H1 (cell line): Measurements from ENCODE around the gene RMND5A.
"Not testable (repeated sequence)": the region's sequence is repeated elsewhere in the genome, so short reads cannot be mapped to it uniquely, and the experiment has no call there.

ENCODE experiments used
- CBX5 ChIP-seq: fragments of 300-800, 300-1000 bp; sonication (generic); IDR thresholded peaks from 2 replicates; pipeline ENCODE4 v1.7.1; 2016; ENCODE audit warnings: antibody characterized with exemption, low read length, low read depth
- CREB1 ChIP-seq: IDR thresholded peaks from 2 replicates; pipeline ENCODE4 v1.6.1; 2012; ENCODE audit warnings: inconsistent platforms
- EGR1 ChIP-seq: IDR thresholded peaks from 2 replicates; pipeline ENCODE4 v1.6.1; 2011; ENCODE audit warnings: low read depth, low read length, borderline replicate concordance
- EZH2 ChIP-seq: fragments of 200-600 bp; sonication (generic); IDR thresholded peaks from 2 replicates; pipeline ENCODE4 v1.7.1; 2012; ENCODE audit warnings: low read depth, mild to moderate bottlenecking, moderate library complexity, low read length, inconsistent platforms; ENCODE audit not compliant: severe bottlenecking
- HDAC2 ChIP-seq, 2 experiments: fragments of 300-600 bp in 1 of 2; sonication (generic) in 1 of 2; IDR thresholded peaks; 2 replicates each; pipeline ENCODE4 v1.6.1; 2011 to 2012; ENCODE audit warnings: low read depth in 2 of 2, low read length in 2 of 2, mild to moderate bottlenecking in 2 of 2, moderate library complexity in 2 of 2, borderline replicate concordance in 1 of 2, inconsistent platforms in 1 of 2
- NRF1 ChIP-seq: IDR thresholded peaks from 2 replicates; pipeline ENCODE4 v1.6.1; 2011; ENCODE audit warnings: mild to moderate bottlenecking, low read depth, low read length, improper control_type of control experiment
- POLR2A ChIP-seq, 2 experiments: IDR thresholded peaks; 1 replicate in 1 of 2; 2 replicates in 1 of 2; pipeline ENCODE4 v1.6.1; 2011; ENCODE audit warnings: low read depth in 2 of 2, low read length in 2 of 2, mild to moderate bottlenecking in 2 of 2; ENCODE audit errors: control extremely low read depth in 1 of 2
- POLR2AphosphoS5 ChIP-seq: IDR thresholded peaks from 2 replicates; pipeline ENCODE4 v1.6.1; 2011; ENCODE audit warnings: low read depth, low read length
- RAD21 ChIP-seq, 2 experiments: IDR thresholded peaks in 1 of 2; conservative IDR thresholded peaks in 1 of 2; 2 replicates each; pipeline ENCODE4 v1.6.1; 2011; ENCODE audit warnings: low read depth in 2 of 2, low read length in 2 of 2, improper control_type of control experiment in 1 of 2, inconsistent platforms in 1 of 2, mild to moderate bottlenecking in 1 of 2, moderate library complexity in 1 of 2
- SIX5 ChIP-seq: IDR thresholded peaks from 2 replicates; pipeline ENCODE4 v1.6.1; 2011; ENCODE audit warnings: mild to moderate bottlenecking, low read depth, low read length
- SRF ChIP-seq: IDR thresholded peaks from 2 replicates; pipeline ENCODE4 v1.6.1; 2011; ENCODE audit warnings: mild to moderate bottlenecking, low read depth, low read length, moderate library complexity
- TAF1 ChIP-seq: IDR thresholded peaks from 2 replicates; pipeline ENCODE4 v1.6.1; 2011; ENCODE audit warnings: mild to moderate bottlenecking, low read depth, low read length
- ZNF274 ChIP-seq: IDR thresholded peaks from 2 replicates; pipeline ENCODE4 v1.7.0; 2012; ENCODE audit warnings: low read length, borderline replicate concordance; ENCODE audit errors: extremely low read depth
- TF ChIP-seq, protein P1 (sequence below), 3 experiments: IDR thresholded peaks; 1 replicate in 2 of 3; 2 replicates in 1 of 3; pipeline versions ENCODE4 v1.5.1 to v1.6.1; 2011; ENCODE audit warnings: low read length in 3 of 3, mild to moderate bottlenecking in 3 of 3, inconsistent platforms in 2 of 3, low read depth in 1 of 3, moderate library complexity in 1 of 3; ENCODE audit not compliant: insufficient read depth in 1 of 3; ENCODE audit errors: control extremely low read depth in 1 of 3

DNA sequence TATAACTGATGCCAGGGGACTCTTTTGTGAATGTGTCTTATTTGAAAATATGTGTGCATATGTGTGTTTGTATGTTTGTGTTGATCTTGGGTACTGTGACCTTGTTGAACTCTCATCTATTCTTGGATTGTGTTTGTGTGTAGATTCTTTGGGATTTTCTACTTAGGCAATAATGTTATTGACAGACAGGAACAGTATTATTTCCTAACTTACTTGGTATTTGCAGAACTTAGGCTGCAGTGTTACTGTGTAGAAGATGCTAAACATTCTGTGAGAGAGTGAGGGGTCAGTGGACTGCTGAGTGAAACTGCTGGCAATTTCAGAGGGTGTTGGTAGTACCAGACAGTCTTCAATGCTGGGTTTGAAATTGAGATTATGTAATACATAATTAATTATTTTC, 12.7 kb downstream of the RMND5A start:
- TF ChIP-seq POLR2A (IDR thresholded peaks at IDR 0.05; ENCODE audit: control extremely low read depth in 1 of 2, low read depth in 2 of 2, low read length in 2 of 2); CREB1; SRF; RAD21 (IDR thresholded peaks at IDR 0.05 in 1 of 2, conservative IDR thresholded peaks at IDR 0.05 in 1 of 2; ENCODE audit: low read depth in 2 of 2, low read length in 2 of 2); TAF1; EZH2; POLR2AphosphoS5; SIX5; ZNF274; CBX5; NRF1; HDAC2 (IDR thresholded peaks at IDR 0.05; ENCODE audit: borderline replicate concordance in 1 of 2, low read depth in 2 of 2, low read length in 2 of 2); EGR1: not testable (repeated sequence)
- TF ChIP-seq, protein P1, sequence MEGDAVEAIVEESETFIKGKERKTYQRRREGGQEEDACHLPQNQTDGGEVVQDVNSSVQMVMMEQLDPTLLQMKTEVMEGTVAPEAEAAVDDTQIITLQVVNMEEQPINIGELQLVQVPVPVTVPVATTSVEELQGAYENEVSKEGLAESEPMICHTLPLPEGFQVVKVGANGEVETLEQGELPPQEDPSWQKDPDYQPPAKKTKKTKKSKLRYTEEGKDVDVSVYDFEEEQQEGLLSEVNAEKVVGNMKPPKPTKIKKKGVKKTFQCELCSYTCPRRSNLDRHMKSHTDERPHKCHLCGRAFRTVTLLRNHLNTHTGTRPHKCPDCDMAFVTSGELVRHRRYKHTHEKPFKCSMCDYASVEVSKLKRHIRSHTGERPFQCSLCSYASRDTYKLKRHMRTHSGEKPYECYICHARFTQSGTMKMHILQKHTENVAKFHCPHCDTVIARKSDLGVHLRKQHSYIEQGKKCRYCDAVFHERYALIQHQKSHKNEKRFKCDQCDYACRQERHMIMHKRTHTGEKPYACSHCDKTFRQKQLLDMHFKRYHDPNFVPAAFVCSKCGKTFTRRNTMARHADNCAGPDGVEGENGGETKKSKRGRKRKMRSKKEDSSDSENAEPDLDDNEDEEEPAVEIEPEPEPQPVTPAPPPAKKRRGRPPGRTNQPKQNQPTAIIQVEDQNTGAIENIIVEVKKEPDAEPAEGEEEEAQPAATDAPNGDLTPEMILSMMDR (IDR thresholded peaks at IDR 0.05; ENCODE audit: control extremely low read depth in 1 of 3, insufficient read depth in 1 of 3, low read depth in 1 of 3, low read length in 3 of 3): not testable (repeated sequence)
